Caco-2 (cell line): ENCODE results near the gene SLC2A9. TPM values are rescaled to one million over a fixed set of nuclear protein-coding genes. Genes with fewer than 3 reads are reported as not detected.

Experiments used
- BruUV-seq: library from RNA; stranded (reverse); fragments of 400-500 nt; replicated peaks from 2 replicates; lab custom pipeline; 2021; lab: Mats Ljungman, UMichigan
- CTCF ChIA-PET: fragments of 300-600 bp; sonication (Branson Sonifier 250); formaldehyde crosslinking; loops from one replicate; lab custom pipeline; 2022; ENCODE audit warnings: antibody characterized with exemption; lab: Charles Lee
- POLR2A ChIA-PET: fragments of 300-600 bp; sonication (Branson Sonifier 250); formaldehyde crosslinking; loops from one replicate; lab custom pipeline; 2022; ENCODE audit warnings: antibody characterized with exemption; lab: Charles Lee
- DNase-seq, 2 experiments: peaks; one replicate each; pipeline versions ENCODE4 v3.0.0 to v3.0.0-alpha.2; 2020 to 2022
- H3K27me3 ChIP-seq: replicated peaks from 2 replicates; pipeline ENCODE4 v1.6.0; 2011; ENCODE audit warnings: low read length; ENCODE audit not compliant: control insufficient read depth, insufficient read depth
- H3K36me3 ChIP-seq: 2 replicates; pipeline ENCODE4 v1.5.1; 2011; ENCODE audit warnings: low read length; ENCODE audit not compliant: control insufficient read depth, insufficient read depth
- H3K4me1 ChIP-seq: fragments of 250-450 bp; sonication (Bioruptor Pico); 2 replicates; pipeline ENCODE4 v1.5.1; 2020; ENCODE audit warnings: mild to moderate bottlenecking
- H3K4me3 ChIP-seq: 2 replicates; pipeline ENCODE4 v1.5.1; 2011; ENCODE audit warnings: low read depth, mild to moderate bottlenecking, control low read depth, low read length
- H3K9me3 ChIP-seq: fragments of 250-450 bp; sonication (Bioruptor Pico); 2 replicates; pipeline ENCODE4 v1.5.1; 2020; ENCODE audit warnings: mild to moderate bottlenecking, moderate library complexity
- H3K27ac Mint-ChIP-seq: one replicate; pipeline ENCODE4 v1.8.0; 2022; ENCODE audit warnings: mixed read lengths; ENCODE audit not compliant: unreplicated experiment
- H3K27me3 Mint-ChIP-seq: one replicate; pipeline ENCODE4 v1.8.0; 2022; ENCODE audit warnings: mixed read lengths; ENCODE audit not compliant: insufficient read depth, unreplicated experiment
- H3K36me3 Mint-ChIP-seq: one replicate; pipeline ENCODE4 v1.8.0; 2022; ENCODE audit warnings: mild to moderate bottlenecking, mixed read lengths; ENCODE audit not compliant: insufficient read depth, unreplicated experiment
- H3K4me1 Mint-ChIP-seq: one replicate; pipeline ENCODE4 v1.8.0; 2022; ENCODE audit warnings: low read depth, mixed read lengths; ENCODE audit not compliant: unreplicated experiment
- H3K4me3 Mint-ChIP-seq: one replicate; pipeline ENCODE4 v1.8.0; 2022; ENCODE audit warnings: mild to moderate bottlenecking, moderate library complexity, mixed read lengths; ENCODE audit not compliant: unreplicated experiment
- H3K9me3 Mint-ChIP-seq: one replicate; pipeline ENCODE4 v1.8.0; 2022; ENCODE audit warnings: mixed read lengths; ENCODE audit not compliant: unreplicated experiment
- intact Hi-C: fragments of 100-400 bp; cut with micrococcal nuclease; formaldehyde crosslinking; loops from one replicate; pipeline ENCODE4 v1.10.0; 2022; ENCODE audit not compliant: unreplicated experiment
- total RNA-seq: library from RNA; stranded (reverse); gene quantifications from 2 replicates; pipeline ENCODE4 v1.2.3, GENCODE V29; 2022
- TF ChIP-seq, protein P1 (sequence below), 2 experiments: fragments of 200-600 bp in 1 of 2; IDR thresholded peaks; 1 replicate in 1 of 2; 2 replicates in 1 of 2; pipeline versions ENCODE4 v1.5.1 to v1.8.0; 2011 to 2022; ENCODE audit warnings: antibody characterized with exemption in 1 of 2, control low read depth in 1 of 2, inconsistent platforms in 1 of 2, low read depth in 1 of 2, low read length in 1 of 2, mild to moderate bottlenecking in 1 of 2, moderate library complexity in 1 of 2; ENCODE audit not compliant: insufficient read depth in 1 of 2, severe bottlenecking in 1 of 2, unreplicated experiment in 1 of 2

Gene SLC2A9
- total RNA-seq, 1 experiment from 2014 or later, result 21.0 TPM

DNA sequence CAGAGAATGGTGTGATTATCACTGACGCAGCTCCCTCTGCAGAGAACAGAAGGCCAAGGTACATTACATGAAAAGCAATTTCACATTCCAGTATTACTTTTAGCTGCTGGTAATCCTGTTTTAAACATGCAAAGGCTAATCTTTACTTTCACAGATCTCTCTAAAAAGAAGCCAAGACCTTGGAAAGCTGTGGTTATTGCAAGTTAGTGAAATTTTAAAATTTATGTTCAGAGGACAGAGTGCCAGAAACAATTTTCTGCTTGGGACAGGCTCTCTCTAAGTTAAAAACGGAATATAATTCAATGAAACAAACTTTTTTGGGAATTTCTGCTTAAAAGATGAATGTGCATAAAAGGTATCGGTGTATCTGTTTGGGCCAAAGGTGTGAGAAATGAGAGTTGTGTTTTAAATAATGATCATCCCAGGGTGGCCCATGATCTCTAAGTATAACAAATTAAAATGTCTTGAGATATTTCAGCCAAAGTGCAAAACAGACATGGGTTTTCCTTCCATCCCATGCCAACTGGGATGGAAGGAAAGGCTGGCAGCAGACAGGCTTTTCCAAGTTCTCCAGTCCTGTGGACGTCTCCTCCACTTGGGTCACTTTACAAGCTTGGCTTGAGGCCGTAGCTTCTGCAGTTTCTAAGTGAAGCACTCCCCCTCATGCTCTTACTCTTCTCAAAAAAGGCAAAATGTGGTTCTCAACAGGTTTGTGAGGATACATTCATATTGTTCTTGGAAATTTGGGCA, 121.8 kb downstream of the SLC2A9 start:
- BruUV-seq, result no TSS peak
- intact Hi-C loops, result loop anchor here (2.0 to 10.0 kb wide), 2 partner anchors 163 to 205 kb away; no protein-coding TSS in a partner anchor
- POLR2A ChIA-PET, result no interaction called here

DNA sequence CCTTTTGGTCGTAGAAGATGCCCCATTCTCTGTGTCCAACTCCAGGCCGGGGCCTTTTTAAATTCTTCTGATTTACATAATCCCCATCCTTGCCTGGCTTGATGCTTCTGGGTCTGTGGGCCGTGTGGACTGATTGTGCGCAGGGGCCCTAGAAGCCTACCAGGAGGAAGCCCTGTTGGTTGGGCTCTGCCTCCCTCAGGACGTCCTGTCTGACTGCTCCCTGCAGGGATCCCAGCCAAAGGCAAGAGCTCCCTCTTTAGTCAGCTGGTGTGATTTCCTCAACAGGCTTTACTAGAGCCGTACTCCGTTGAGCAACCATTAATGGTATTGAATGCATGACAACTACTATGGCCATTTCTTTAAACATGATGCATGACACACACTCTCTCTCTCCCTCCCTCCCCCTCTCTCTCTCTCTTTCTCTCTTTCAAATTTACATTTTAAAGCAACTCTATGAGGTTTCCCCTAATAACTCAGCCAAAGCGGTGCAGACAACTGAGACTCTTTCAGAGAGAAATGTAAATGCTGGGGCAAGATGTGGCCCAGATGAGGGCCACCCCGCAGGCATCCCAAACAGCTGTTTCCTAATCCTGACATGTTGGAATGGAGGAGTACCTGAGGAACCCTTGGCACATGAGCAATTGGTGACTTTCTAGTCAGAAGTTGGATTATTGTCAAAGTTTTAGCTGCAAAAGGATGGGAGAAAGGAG, 122.5 kb downstream of the SLC2A9 start:
- Histone ChIP-seq H3K4me1 (no peaks in the 10 kb centered on the region), H3K9me3 (no peaks in the 10 kb centered on the region), H3K36me3 (no peaks in the 10 kb centered on the region), H3K4me3 (no peak overlapping the region), H3K27me3 (no peaks in the 10 kb centered on the region)
- no peaks in the 10 kb centered on the region for H3K9me3 Mint-ChIP-seq
- POLR2A ChIA-PET, result no interaction called here
- no peaks in the 10 kb centered on the region for H3K4me1 Mint-ChIP-seq
- peak; percentile 57 to 58 for DNase-seq
- H3K27ac Mint-ChIP-seq, result no peak overlapping the region
- intact Hi-C loops, result loop anchor here (1.0 to 10.0 kb wide), 3 partner anchors 135 to 204 kb away; no protein-coding TSS in a partner anchor
- H3K27me3 Mint-ChIP-seq, result no peaks in the 10 kb centered on the region
- CTCF ChIA-PET, result interaction anchor here (0.6 to 1.1 kb wide), 6 partner anchors 15 to 366 kb away, joined by 3 to 5 read pairs (median 3); no protein-coding TSS in a partner anchor
- H3K36me3 Mint-ChIP-seq, result no peaks in the 10 kb centered on the region
- no TSS peak for BruUV-seq
- H3K4me3 Mint-ChIP-seq, result no peak overlapping the region
- TF ChIP-seq, protein P1, sequence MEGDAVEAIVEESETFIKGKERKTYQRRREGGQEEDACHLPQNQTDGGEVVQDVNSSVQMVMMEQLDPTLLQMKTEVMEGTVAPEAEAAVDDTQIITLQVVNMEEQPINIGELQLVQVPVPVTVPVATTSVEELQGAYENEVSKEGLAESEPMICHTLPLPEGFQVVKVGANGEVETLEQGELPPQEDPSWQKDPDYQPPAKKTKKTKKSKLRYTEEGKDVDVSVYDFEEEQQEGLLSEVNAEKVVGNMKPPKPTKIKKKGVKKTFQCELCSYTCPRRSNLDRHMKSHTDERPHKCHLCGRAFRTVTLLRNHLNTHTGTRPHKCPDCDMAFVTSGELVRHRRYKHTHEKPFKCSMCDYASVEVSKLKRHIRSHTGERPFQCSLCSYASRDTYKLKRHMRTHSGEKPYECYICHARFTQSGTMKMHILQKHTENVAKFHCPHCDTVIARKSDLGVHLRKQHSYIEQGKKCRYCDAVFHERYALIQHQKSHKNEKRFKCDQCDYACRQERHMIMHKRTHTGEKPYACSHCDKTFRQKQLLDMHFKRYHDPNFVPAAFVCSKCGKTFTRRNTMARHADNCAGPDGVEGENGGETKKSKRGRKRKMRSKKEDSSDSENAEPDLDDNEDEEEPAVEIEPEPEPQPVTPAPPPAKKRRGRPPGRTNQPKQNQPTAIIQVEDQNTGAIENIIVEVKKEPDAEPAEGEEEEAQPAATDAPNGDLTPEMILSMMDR (IDR thresholded peaks at IDR 0.05; ENCODE audit: insufficient read depth in 1 of 2, low read depth in 1 of 2, low read length in 1 of 2, severe bottlenecking in 1 of 2, unreplicated experiment in 1 of 2), result peak; percentile 22 to 49

More for the DNA sequence above, 121.8 kb downstream of the SLC2A9 start:
- H3K36me3 Mint-ChIP-seq, result no peaks in the 10 kb centered on the region
- no peak overlapping the region for H3K4me3 ChIP-seq
- H3K27me3 Mint-ChIP-seq, result no peaks in the 10 kb centered on the region
- H3K36me3 ChIP-seq, result no peaks in the 10 kb centered on the region
- H3K27me3 ChIP-seq, result no peaks in the 10 kb centered on the region
- no peaks in the 10 kb centered on the region for H3K9me3 ChIP-seq
- no peaks in the 10 kb centered on the region for H3K4me1 ChIP-seq
- no peak overlapping the region for H3K4me3 Mint-ChIP-seq
- TF ChIP-seq, protein P1 (IDR thresholded peaks at IDR 0.05; ENCODE audit: insufficient read depth in 1 of 2, low read depth in 1 of 2, low read length in 1 of 2, severe bottlenecking in 1 of 2, unreplicated experiment in 1 of 2), result no peak
- CTCF ChIA-PET, result interaction anchor here (0.6 to 1.1 kb wide), 6 partner anchors 14 to 367 kb away, joined by 3 to 5 read pairs (median 3); no protein-coding TSS in a partner anchor
- no peak for DNase-seq
- no peaks in the 10 kb centered on the region for H3K4me1 Mint-ChIP-seq
- H3K27ac Mint-ChIP-seq, result no peak overlapping the region
- no peaks in the 10 kb centered on the region for H3K9me3 Mint-ChIP-seq

DNA sequence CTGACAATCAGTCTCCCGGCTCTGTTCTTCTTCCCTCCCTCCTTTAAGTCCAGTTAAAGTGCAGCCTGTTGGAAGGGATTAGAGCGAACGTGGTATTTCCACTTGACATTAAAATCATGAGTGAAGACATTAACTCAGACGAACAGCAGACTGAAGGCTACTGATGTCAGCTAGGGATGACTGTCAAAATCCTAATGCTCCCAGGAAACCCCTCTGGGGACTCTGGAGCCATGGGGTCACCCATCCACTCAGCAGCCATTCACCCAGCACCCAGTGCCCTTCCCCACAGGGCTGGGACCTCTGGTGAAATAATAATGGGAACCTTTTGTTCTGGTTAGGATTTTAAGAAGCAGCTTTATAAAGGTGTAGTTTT, 126.0 kb downstream of the SLC2A9 start:
- ChIA-PET POLR2A (no interaction called here), CTCF (no interaction called here)
- Histone ChIP-seq H3K9me3 (no peaks in the 10 kb centered on the region), H3K4me1 (no peaks in the 10 kb centered on the region), H3K27me3 (no peaks in the 10 kb centered on the region), H3K4me3 (no peak overlapping the region), H3K36me3 (no peaks in the 10 kb centered on the region)
- BruUV-seq, result no TSS peak
- Mint-ChIP-seq H3K27ac (no peak overlapping the region), H3K36me3 (no peaks in the 10 kb centered on the region), H3K4me1 (no peaks in the 10 kb centered on the region), H3K4me3 (no peak overlapping the region), H3K9me3 (no peaks in the 10 kb centered on the region), H3K27me3 (no peaks in the 10 kb centered on the region)
- TF ChIP-seq, protein P1 (IDR thresholded peaks at IDR 0.05; ENCODE audit: insufficient read depth in 1 of 2, low read depth in 1 of 2, low read length in 1 of 2, severe bottlenecking in 1 of 2, unreplicated experiment in 1 of 2), result no peak
- intact Hi-C loops, result loop anchor here (10.0 kb wide), 1 partner anchor 201 kb away; no protein-coding TSS in a partner anchor
- DNase-seq, result no peak
